ENCODE measurements around the gene HCST.

DNA sequence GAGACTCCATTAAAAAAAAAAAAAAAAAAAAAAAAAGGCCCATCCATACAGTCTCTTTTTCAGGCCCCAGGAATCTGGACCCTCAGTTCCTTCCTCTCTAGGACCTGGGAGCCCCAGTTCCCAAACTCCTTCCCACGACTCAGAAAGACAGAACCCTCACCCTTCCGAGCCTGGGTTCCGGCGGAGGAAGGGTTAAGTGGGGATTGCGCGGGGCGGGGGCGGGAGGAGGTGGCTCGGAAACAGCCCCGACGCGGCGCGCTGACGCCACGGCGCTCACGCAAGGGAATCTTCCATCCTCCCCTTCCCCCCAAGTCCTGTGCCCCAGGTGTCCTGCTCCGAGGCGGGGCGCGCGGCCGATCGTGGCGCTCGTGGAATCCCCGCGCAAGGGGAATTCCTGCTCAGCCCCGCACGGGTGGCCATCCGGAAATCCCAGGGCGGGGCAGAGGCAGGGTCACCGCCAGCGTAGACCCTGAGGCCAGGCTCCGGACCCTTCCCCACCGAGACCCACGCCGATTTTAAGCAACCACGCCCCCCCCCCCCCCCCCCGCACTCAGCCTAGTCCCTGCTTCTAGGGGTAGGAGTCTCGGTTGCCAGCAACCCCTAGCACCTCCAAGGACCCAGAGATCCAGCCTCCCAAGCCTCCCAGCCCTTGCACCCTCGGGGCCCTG, 2.6 kb upstream of the HCST start:
- TF ChIP-seq, protein P1, sequence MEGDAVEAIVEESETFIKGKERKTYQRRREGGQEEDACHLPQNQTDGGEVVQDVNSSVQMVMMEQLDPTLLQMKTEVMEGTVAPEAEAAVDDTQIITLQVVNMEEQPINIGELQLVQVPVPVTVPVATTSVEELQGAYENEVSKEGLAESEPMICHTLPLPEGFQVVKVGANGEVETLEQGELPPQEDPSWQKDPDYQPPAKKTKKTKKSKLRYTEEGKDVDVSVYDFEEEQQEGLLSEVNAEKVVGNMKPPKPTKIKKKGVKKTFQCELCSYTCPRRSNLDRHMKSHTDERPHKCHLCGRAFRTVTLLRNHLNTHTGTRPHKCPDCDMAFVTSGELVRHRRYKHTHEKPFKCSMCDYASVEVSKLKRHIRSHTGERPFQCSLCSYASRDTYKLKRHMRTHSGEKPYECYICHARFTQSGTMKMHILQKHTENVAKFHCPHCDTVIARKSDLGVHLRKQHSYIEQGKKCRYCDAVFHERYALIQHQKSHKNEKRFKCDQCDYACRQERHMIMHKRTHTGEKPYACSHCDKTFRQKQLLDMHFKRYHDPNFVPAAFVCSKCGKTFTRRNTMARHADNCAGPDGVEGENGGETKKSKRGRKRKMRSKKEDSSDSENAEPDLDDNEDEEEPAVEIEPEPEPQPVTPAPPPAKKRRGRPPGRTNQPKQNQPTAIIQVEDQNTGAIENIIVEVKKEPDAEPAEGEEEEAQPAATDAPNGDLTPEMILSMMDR (IDR thresholded peaks at IDR 0.05) = no peak
- no peak for TF ChIP-seq EP300 (IDR thresholded peaks at IDR 0.05)
- no peak for TF ChIP-seq POLR2A (IDR thresholded peaks at IDR 0.05)
- no peak for TF ChIP-seq POLR2AphosphoS5 (IDR thresholded peaks at IDR 0.05)
